Right lung (tissue), 5 donors: ENCODE results near the gene PMEPA1. TPM values are rescaled to one million over a fixed set of nuclear protein-coding genes. Genes with fewer than 3 reads are reported as not detected.

ENCODE experiments used
- DNase-seq, 2 donors: peaks; one replicate each; pipeline ENCODE4 v3.0.0-alpha.2; 2013
- polyA plus RNA-seq, 5 donors: library from polyadenylated mRNA; unstranded; fragments of 120-200 nt; gene quantifications; one replicate each; pipeline versions ENCODE4 v1.2.1 to v1.2.3, GENCODE V29; 2013; ENCODE audit warnings: inconsistent platforms in 1 of 5, low replicate concordance in 1 of 5; ENCODE audit not compliant: insufficient read length in 5 of 5, insufficient read depth in 1 of 5

Gene PMEPA1
- polyA plus RNA-seq, 5 donors: 16.5 to 44.6 (median 25.5) TPM

DNA sequence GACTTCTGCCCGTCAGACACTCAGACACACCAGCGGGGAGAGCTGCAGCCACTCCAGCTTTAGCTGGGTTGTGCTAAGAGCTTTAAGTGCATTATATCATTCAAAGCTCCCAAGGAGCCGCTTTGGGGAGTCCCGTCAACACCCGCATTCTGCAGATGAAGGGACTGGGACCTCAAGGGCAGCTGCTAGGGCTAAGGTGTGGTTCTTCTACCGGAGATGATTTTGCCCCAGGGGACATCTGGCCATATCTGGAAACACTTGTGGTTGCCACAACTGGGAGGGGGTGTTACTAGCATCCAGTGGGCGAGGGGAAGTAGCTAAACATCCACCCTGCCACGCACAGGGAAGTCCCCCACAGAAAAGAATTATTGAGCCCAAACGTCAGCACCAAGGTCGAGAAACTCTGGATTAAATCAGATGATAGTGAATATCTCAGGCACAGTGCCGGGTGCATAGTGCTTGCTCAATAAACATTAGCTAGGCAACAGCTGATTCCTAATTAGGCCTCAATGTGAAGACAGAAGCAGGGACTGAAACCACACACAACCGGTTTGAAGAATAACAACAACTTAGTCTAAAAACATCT lies 29.6 kb downstream of the PMEPA1 start:
- DNase-seq: no peak

DNA sequence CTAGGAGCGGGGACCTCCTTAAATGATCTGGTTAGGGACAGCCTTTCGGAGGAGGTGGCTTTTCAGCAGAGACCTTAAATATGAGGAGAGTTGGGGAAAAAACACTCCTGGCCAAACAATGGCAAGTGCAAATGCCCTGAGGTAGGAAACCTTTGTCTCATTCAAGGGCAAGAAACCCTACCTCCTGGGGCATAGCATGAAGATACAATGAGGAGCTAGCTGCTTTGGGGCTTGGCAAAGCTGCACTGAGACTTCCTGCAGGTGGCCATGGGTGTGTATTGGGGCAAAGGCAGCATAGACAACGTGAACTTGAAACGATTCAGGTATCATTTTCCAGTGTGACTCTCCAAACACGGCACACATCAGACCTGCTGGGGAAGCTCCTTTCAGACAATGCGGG lies 30.7 kb downstream of the PMEPA1 start:
- DNase-seq: no peak

DNA sequence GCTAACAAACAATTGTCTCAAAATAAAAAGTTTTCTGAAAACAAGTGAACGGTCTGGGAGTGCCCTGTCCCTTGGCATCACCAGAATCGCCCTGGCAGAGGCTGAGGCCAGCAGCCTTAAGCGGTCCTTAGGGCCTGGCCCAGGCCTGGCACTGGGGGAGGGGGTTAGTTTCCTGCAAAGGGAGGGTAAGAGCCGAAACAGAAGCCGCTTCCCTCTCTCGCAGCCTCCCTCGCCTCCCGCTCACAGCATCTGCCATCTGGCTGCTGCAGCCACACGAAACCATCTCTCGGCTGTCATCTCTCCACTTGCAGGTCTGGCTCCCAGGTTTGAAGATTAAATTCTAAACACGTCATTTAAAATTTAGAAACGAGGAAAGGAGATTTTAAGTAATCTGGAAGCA lies 31.5 kb downstream of the PMEPA1 start:
- DNase-seq: no peak

DNA sequence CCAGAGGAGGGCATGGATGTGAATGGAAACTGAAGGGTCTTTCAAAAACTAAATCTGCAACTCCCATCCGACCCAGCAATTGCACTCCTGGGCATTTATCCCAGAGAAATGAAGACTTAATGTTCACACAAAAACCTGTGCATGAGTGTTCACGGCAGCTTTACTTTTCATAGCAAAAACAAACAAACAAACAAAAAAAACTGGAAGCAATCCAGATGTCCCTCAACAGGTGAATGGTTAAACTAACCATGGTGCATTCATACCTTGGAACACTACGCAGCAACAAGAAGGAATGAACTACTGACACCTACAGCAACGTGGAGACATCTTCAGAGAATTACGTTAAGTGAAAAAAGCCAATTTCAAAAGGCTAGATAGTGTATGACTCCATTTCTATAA lies 32.2 kb downstream of the PMEPA1 start:
- DNase-seq: no peak

DNA sequence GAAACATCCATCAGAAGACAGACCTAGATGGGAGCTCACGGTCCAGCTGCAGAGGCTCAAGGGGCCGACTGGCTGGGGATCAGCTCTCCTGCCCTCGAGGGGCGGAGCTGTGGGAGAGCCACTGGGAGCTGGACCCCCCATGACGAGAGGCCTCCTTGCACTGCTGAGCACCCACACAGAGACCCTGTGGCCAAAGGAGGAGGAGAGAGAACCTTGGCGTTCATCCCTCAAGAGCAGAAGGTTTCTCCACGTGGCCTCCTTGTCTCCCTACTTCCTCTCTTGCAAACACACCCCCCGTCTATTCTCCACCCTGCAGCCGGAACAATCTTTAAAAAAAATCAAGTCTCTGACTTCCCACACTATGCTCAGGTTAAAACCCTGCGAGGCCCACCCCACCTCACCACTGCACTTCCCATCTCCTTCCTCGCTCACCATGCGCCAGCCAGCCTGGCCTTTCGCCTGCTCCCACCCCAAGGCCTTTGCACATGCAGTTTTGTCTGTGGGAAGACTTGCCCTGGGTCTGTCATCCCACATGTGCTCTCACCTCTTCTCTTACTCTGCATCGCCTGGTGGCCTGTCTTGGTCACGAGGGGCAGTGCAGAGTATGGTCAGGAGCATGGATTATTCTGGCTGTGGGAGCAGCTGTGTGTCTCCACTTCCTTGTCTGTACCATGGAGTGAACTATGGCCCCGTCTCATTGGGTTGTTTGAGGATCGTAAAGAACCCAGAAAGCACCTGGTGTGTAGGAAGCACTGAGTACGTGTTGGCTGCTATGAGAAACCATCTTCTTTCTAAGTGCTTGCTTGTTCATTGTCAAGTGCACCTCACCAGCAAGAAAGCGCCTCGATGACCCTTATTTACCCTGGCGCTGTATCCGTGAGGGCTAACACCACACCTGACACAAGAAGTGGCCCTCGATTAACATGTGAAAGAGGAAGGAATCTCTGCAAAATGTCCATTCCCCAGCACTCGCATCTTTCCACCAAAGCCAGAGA lies 32.9 kb downstream of the PMEPA1 start:
- DNase-seq: no peak

DNA sequence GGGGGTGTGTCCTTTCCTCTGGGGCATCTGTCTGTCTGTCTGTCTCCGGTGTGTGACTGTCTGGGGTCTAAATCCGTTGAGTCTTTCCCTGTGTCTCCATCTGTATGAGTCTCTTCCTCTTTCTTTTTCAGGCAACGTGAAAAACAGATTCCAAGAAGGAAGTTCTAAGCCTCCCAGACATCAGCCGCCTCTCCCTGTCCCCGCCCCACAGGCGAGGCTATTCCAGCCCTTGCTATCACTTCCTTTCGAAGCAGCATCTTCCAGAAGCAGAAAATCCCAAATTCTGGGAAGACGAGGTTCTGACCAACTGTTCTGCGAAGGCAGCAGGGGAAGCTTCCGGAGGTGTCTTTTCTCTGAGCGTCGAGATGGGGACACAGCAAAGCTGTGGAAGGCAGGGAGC lies 34.0 kb downstream of the PMEPA1 start:
- no peak for DNase-seq

DNA sequence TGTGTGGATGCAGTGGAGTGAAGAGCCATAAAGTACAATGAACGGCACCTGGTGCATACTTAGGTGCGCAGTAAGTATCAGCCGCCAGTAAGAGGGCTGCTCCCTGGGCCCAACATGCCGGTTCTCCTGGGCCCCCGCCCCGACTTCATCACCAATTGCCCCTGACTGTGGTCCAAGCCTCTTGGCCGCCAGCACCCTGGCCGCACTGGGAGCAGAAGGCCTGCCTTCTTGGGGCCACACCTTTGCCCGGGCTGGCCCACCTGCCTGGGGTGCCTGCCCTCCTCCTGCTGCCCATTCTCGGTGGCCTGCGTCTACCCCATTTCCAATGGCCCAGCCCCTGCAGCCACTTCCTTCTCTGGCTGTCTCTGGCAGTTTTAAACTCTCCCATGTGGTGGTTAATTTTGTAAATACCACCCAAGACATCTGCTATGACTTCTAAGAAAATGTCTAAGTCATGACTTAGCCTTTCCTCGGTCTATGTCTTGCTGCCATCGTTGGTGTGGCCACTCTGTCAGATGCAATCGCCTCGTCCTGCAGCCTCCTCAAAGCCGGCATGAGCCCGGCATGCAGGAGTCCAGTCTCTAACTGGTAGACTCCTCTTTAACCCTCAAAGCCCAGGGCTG lies 36.8 kb downstream of the PMEPA1 start:
- DNase-seq: no peak

DNA sequence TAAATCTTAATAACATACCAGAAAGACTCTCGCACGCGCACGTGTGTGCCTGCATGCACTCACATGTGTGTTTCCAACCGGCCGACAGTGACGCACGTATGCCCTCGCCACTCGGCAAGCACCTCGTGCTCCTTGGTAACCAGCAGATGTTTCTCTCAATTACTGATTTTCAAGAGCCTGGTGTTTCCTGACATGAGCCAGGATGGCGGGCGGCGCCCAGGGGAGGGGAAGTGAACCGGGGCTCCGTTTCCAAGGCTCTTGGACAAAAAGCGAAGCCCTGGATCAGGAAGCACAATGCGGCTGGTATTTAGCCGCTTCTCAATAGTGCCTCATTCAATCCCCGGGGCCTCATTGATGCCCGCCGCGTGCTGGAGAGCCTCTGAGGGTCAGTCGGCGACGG lies 37.7 kb downstream of the PMEPA1 start:
- peak; percentile 78 to 80 for DNase-seq

DNA sequence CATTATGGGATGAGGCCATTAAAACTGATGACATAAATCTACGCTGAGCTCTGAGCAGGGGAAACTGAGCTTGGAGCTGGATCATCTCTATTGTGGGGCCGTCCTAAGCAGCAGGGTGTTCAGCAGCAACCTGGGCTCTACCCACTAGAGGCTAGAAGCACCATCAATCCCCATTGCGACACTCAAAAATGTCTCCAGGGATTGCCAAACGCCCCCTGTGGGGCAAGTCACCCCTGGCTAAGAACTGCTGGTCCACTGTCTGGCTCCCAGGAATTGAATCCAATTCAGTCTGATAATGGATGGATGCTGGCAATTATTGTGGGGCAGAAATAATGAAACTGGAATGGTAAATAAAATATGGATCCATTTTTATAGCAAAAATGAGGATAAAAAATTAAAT lies 38.2 kb downstream of the PMEPA1 start:
- no peak for DNase-seq

DNA sequence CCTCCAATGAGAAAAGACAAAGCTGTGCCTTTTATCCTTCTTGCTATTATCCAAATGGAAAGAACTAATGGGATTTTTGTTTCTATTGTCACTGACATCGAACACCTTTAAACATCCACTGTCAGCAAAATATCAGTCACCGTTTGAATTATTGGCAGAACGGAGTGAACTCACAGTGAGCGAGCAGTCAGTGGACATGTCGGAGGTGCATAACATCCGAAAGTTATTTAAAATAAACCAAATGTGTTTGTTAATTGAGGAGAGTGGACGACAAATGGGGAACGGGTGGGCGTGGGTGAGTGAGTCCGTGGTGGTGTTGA lies 38.8 kb downstream of the PMEPA1 start:
- no peak for DNase-seq

DNA sequence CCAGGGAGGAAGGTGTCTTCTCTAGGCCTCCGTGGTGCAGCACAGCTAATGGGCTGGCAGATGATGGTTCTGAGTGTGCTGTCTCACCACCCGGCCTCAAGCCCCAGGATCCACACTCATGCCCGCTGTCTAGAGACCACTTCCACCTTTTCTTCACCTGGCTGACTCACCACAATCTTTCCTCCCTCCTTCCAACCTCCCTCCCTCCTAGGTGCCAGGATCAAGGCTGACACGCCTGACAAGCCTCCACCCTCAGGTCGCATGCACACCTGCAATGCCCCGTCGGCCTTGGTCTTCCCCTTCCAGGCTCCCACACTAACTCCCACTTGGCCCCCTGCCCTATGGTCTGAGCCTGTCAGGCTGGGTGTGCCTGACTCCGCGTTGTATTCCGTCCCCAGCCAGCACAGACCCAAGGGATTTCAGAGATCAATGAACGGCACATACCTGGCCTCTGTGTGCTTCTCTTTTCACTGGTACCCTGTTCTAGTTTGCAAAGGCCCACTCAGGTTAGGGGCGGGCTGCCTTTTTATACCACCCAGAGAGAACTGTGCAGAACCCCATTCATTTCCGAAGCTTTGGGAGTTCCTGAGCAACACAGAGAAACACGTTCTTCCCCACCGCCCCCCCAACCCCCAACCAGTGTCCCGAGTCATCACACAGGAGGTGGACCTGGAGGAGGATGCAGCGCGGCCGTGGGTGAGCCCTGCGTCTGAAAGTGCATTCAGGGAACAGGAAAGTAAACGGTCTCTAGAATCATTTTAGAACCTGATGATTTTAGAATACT lies 39.3 kb downstream of the PMEPA1 start:
- DNase-seq: no peak

DNA sequence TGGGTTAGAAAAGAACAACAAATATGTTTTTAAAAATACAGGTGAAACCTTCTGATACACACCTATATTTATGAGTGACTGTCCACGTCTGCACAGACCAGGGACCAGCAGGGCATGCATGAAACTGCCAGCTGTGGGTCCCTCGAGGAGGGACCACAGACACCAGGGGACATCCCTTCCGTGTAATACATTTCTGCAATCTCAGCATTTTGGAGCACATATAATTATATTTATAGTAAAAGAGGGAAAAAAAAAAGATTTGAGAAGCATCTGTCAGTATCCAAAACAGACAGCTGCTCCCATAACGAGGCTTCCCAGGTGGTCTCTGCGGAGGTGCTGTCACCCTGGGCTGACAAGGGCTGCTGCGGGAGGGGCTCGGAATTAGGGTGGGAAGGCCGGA lies 40.2 kb downstream of the PMEPA1 start:
- no peak for DNase-seq

DNA sequence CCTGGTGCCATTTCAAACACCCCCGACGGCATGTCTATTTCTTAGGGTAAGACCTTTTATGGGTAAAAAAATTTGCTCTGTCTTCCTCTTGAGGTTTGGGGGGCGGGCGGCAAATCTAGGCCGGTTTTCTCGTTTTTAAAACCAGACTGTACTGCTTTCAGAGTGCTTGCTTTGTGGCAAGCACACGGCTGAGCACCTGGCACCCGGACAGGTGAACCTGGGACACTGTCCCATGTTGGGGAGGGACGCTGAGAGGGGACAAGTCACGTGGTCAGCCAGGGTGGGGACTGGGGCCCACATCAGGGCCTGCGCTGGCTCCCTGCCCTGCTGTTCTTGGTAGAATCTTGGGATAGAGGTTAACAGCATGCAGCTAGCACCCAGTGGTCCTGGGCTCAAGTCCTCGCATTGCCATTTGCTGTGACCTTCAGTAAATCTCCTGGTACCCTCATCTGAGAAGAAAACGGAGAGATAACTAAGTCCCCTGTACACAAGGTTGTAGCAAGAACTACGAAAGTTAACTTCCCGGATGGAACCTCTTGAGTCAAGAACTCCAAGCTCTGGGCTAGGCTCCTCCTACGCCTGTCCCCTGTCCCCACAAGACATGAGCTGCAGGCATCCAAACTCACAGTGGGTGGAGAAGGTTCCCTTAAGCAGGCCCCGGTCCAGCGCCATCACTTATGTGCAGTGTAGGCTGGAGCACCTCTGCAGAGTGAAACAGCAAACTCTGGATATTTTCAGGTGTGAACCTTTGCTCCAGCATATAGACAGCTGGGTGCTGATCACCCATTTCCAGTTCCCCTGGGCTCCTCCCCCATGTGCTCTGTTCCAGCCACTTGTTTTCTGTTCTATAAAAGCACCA lies 41.7 kb downstream of the PMEPA1 start:
- peak; percentile 64 to 72 for DNase-seq

DNA sequence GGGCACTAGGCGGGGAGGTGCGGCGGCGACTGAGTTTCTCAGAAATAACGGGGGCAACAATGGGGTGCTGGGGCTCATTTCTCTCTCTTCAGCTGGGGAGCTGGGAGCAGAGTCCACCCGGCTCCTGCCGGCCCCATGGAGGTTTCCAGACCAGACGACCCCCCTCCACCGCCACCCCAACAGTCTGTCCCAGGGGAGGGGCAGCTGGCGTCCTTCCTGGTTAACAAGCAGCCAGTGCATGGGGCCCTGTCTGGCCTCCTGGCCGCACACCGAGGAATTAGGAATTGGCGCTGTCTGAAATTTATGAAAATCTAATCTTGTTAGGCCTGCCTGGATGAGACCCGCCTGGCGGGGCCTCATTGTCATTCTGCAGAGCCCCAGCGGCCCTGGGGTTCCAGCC lies 42.4 kb downstream of the PMEPA1 start:
- DNase-seq: no peak

DNA sequence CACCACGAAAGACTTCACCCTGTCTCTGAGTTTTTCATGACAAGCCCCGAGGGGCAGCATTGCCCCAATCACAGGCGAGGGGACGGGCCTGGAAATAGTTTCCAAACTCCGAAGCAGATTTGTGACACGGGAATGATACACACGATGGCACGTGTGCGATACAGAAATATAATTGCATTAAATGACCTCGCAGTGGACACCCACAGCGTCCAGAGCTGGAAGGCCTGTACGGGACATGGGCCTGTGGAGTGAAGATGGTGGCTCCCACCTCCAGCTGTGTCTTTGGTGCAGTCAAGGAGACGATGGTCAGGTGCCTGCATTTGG lies 43.0 kb downstream of the PMEPA1 start:
- no peak for DNase-seq

DNA sequence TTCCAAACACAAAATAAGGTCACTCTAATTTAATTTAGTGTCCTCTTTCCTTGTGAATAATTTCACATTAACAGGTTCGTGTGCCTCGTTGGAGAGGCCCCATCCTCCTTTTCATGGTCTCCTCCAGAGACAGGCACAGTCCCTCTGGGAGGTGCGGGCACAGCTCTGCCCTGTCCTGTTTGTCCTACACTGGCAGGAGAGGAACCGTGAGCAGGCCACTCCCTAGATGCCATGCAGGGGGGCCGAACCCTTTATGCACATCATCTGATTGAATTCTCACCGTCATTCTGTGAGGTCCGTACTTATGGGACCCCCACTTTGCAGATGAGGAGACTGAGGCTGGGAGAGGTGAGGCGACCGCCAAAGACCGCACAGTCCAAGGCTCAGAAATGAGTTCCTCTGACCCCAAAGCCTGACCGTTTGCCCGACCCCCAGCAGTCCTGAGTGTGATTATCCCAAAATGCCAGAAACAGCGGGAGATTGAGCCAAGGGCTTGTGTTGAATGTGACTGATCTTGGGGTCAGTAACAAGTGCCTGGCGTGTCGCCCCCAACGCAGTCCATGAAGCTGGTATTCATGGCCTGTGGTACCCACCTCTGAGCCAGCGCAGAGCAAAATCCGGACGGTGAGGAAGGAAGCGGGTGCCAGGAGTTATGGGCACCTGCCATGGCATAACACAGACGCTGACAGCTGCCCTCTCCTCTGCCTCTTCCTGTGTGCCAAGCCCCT lies 43.5 kb downstream of the PMEPA1 start:
- DNase-seq: no peak

DNA sequence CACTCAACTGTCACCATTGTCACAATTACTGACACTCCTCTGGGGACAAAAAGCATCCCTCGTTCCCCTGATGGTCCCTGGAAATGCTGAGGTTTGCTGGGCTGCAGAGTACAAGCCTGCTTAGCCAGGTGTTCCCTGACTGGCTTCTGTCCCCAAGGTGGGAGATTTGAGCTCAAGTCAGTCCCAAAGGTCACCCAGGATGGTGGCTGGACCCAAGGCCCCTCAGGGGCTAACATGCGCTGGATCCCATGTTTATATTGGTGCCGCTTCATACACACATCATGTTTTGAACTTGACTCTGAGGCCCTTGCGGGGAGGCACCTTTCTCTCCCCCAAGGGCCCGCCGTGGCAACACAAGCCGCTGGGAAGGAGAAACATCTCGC lies 44.2 kb downstream of the PMEPA1 start:
- DNase-seq: no peak

DNA sequence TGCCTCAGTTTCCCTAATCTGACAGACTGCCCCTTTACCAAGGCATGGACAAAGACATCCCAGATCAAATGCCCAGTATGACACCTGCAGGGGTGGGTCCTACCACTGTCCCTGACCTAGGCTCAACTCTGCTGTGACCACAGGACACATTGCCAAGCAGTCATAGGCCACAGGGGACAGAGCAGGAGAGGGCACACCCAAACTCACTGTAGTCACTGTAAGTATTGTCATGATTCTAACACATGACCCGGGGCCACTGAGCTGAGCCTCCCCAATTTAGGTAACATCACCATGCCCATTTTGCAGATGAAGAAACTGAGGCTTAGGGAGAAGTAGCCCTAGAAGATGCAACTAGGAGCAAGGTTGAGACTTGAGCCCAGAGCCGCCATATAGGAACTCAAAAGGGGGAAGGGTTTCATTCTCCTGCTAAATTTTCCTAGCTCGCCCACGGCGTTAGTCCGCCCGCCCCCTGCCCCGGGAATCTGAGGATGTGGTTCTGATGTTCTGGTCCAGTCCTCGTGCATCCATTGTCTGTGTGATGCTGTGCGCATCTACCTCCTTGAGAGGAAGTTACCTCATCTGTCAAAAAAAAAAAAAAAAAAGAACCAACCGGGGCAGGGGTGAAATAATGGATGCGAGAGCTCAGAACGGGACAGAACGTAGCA lies 44.8 kb downstream of the PMEPA1 start:
- DNase-seq: no peak

DNA sequence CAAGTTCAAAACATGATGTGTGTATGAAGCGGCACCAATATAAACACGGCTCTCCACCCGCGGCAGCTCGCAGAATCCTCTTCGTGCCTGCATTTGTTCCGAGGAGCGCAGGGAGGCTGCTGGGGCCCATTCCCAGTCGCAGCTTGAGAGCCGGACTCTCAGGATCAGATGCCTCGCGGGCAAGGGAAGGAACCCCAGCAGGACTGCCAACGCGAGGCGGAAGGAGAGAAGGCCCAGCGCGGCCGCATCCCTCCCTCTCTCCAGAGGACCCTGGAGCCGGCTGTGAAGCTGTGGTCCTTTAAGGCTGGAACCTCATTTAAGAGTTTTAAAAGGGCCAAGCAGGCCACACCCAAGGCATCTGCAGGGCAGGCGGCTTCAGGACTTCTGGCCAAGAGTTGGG lies 45.3 kb downstream of the PMEPA1 start:
- no peak for DNase-seq
